HepG2 (cell line): ENCODE measurements around the gene HS6ST1. TPM values are rescaled to one million over a fixed set of nuclear protein-coding genes. Genes with fewer than 3 reads are reported as not detected.

Experiments
- ATAC-seq: fragments of 200-7000 bp; cut with Tn5 transposase; 3 replicates; pipeline ENCODE4 v1.9.1; 2020; ENCODE audit warnings: mild to moderate bottlenecking, moderate library complexity
- BruUV-seq: library from RNA; stranded (reverse); fragments of 400-500 nt; replicated peaks from 2 replicates; lab custom pipeline; 2021; lab: Mats Ljungman, UMichigan
- CTCF ChIA-PET: fragments of 300-600 bp; formaldehyde crosslinking; extraction: SDS; loops from one replicate; lab custom pipeline; 2021; ENCODE audit warnings: low total read pairs, inconsistent platforms, low intra/inter-chr PET ratio; lab: Yijun Ruan, JAX
- POLR2A ChIA-PET: fragments of 350-600 bp; sonication (Branson Sonifier 250); formaldehyde crosslinking; loops from one replicate; lab custom pipeline; 2020; ENCODE audit warnings: antibody characterized with exemption, inconsistent platforms; lab: Yijun Ruan, JAX
- DNase-seq: peaks from one replicate; pipeline ENCODE4 v3.0.0-alpha.2; 2015; ENCODE audit warnings: low spot score
- FAIRE-seq: peaks from 3 replicates; lab custom pipeline; 2011; peaks lifted over from hg19 to GRCh38; lab: Jason Lieb, UNC
- H2AFZ ChIP-seq: one replicate; pipeline ENCODE4 v1.6.1; 2011; ENCODE audit warnings: low read length, inconsistent platforms
- H3K27ac ChIP-seq: fragments of 300-600 bp; 3 replicates; pipeline ENCODE4 v1.8.0; 2011; ENCODE audit warnings: mixed run types, mild to moderate bottlenecking, mixed read lengths, low read length, inconsistent platforms; ENCODE audit not compliant: insufficient read depth; ENCODE audit errors: extremely low read length
- H3K27me3 ChIP-seq, 2 experiments: fragments of 200-600 bp in 1 of 2; 2 replicates in 1 of 2; 3 replicates in 1 of 2; pipeline versions ENCODE4 v1.6.0 to v1.8.0; 2011; ENCODE audit warnings: low read length in 2 of 2, mild to moderate bottlenecking in 2 of 2, moderate library complexity in 2 of 2, inconsistent platforms in 1 of 2; ENCODE audit not compliant: insufficient read depth in 2 of 2, control insufficient read depth in 1 of 2
- H3K36me3 ChIP-seq, 2 experiments: fragments of 200-600 bp in 1 of 2; replicated peaks in 1 of 2; 2 replicates in 1 of 2; 3 replicates in 1 of 2; pipeline versions ENCODE4 v1.5.1 to v1.8.0; 2011; ENCODE audit warnings: low read length in 2 of 2, inconsistent platforms in 1 of 2; ENCODE audit not compliant: insufficient read depth in 2 of 2, control insufficient read depth in 1 of 2
- H3K4me1 ChIP-seq: 2 replicates; pipeline ENCODE4 v1.5.1; 2012; ENCODE audit warnings: low read length, inconsistent platforms; ENCODE audit not compliant: insufficient read depth
- H3K4me2 ChIP-seq: 2 replicates; pipeline ENCODE4 v1.6.0; 2011; ENCODE audit warnings: low read depth, low read length, inconsistent platforms
- H3K4me3 ChIP-seq, 3 experiments: fragments of 200-600 bp in 1 of 3; sonication (generic), shearing (Covaris generic) in 1 of 3; replicated peaks in 1 of 3; 2 replicates each; pipeline ENCODE4 v1.5.1; 2011 to 2016; ENCODE audit warnings: low read length in 3 of 3, inconsistent platforms in 2 of 3, low read depth in 2 of 3, mild to moderate bottlenecking in 2 of 3, control low read depth in 1 of 3, mixed read lengths in 1 of 3; ENCODE audit not compliant: insufficient read depth in 1 of 3
- H3K79me2 ChIP-seq: one replicate; pipeline ENCODE4 v1.6.1; 2011; ENCODE audit warnings: low read length, inconsistent platforms; ENCODE audit not compliant: insufficient read depth
- H3K9ac ChIP-seq: 2 replicates; pipeline ENCODE4 v1.6.0; 2011; ENCODE audit warnings: mild to moderate bottlenecking, low read depth, low read length, inconsistent platforms; ENCODE audit not compliant: insufficient read depth
- H3K9me3 ChIP-seq: 2 replicates; pipeline ENCODE4 v1.5.1; 2012; ENCODE audit warnings: mild to moderate bottlenecking, low read length
- H4K20me1 ChIP-seq: 2 replicates; pipeline ENCODE4 v1.6.0; 2011; ENCODE audit warnings: inconsistent platforms, mild to moderate bottlenecking, low read length, moderate library complexity; ENCODE audit not compliant: insufficient read depth
- HNRNPLL ChIP-seq: fragments of 200-400 bp; formaldehyde crosslinking; IDR thresholded peaks from 2 replicates; pipeline ENCODE4 v1.6.1; 2017; ENCODE audit warnings: mild to moderate bottlenecking, low read depth, low read length; ENCODE audit not compliant: poor library complexity, severe bottlenecking
- NFE2 ChIP-seq: sonication (generic); formaldehyde crosslinking; IDR thresholded peaks from 2 replicates; pipeline ENCODE4 v1.4.0; 2020; ENCODE audit warnings: missing genetic modification reagents
- RBM22 ChIP-seq: fragments of 200-400 bp; formaldehyde crosslinking; optimal IDR thresholded peaks from 2 replicates; pipeline ENCODE3; 2017; ENCODE audit warnings: mild to moderate bottlenecking, low read length, moderate library complexity
- SRY ChIP-seq: sonication (generic); formaldehyde crosslinking; IDR thresholded peaks from 2 replicates; pipeline ENCODE4 v1.8.0; 2022; ENCODE audit warnings: mild to moderate bottlenecking, missing genetic modification reagents
- TCF12 ChIP-seq, 2 experiments: fragments of 450-650 bp in 1 of 2; sonication (generic) in 1 of 2; formaldehyde crosslinking in 1 of 2; IDR thresholded peaks; 2 replicates each; pipeline versions ENCODE4 v1.6.1 to v1.8.0; 2017 to 2022; ENCODE audit warnings: antibody characterized with exemption in 1 of 2, mild to moderate bottlenecking in 1 of 2, missing genetic modification reagents in 1 of 2, moderate library complexity in 1 of 2
- WGBS: methylation state at CpG from one replicate; pipeline ENCODE4 v1.1.6; 2017; ENCODE audit warnings: low lambda C conversion rate; 5-methylcytosine and 5-hydroxymethylcytosine counted together
- in situ Hi-C: cut with HindIII; loops from 2 replicates; pipeline ENCODE4 v1.10.0; 2017; ENCODE audit warnings: low pct_unique_long_range_greater_than_20kb; ENCODE audit not compliant: extremely low pct_ligation_motif_present
- intact Hi-C: fragments of 100-400 bp; cut with micrococcal nuclease; formaldehyde crosslinking; loops from one replicate; pipeline ENCODE4 v1.10.0; 2022; ENCODE audit not compliant: unreplicated experiment
- polyA plus RNA-seq, 8 experiments: library from polyadenylated mRNA; depleted of rRNA in 3 of 8; stranded (reverse) in 7 of 8; unstranded in 1 of 8; fragments of >200 nt; fragmentation: Illumina TruSeq in 4 of 8; extraction: Trizol in 4 of 8; gene quantifications; 2 replicates each; pipeline versions ENCODE4 v1.2.1 to v1.2.3, GENCODE V29; 2011 to 2016; ENCODE audit warnings: low read depth in 4 of 8, missing spikeins in 1 of 8, mixed read lengths in 1 of 8; ENCODE audit not compliant: insufficient read depth in 1 of 8
- total RNA-seq, 5 experiments: library from RNA; depleted of rRNA; stranded (reverse); fragments of >200 nt; fragmentation: Illumina TruSeq; extraction: Trizol; gene quantifications; 2 replicates each; pipeline ENCODE4 v1.2.3, GENCODE V29; 2016; ENCODE audit warnings: low read depth in 1 of 5
- TF ChIP-seq, protein P1 (sequence below): sonication (generic); formaldehyde crosslinking; IDR thresholded peaks from 2 replicates; pipeline ENCODE4 v1.4.0; 2020; ENCODE audit warnings: missing genetic modification reagents, mild to moderate bottlenecking, borderline replicate concordance
- TF ChIP-seq, protein P2 (sequence below): sonication (generic); formaldehyde crosslinking; IDR thresholded peaks from 2 replicates; pipeline ENCODE4 v1.4.0; 2020; ENCODE audit warnings: mild to moderate bottlenecking, missing genetic modification reagents
- TF ChIP-seq, protein P3 (sequence below): sonication (generic); formaldehyde crosslinking; IDR thresholded peaks from 2 replicates; pipeline ENCODE4 v1.8.0; 2022; ENCODE audit warnings: mild to moderate bottlenecking, missing genetic modification reagents, moderate library complexity
- TF ChIP-seq, protein P4 (sequence below): sonication (generic); formaldehyde crosslinking; IDR thresholded peaks from 2 replicates; pipeline ENCODE4 v1.5.1; 2020; ENCODE audit warnings: mild to moderate bottlenecking, missing genetic modification reagents, moderate library complexity
- TF ChIP-seq, protein P5 (sequence below): sonication (generic); formaldehyde crosslinking; IDR thresholded peaks from 2 replicates; pipeline ENCODE4 v1.8.1; 2023; ENCODE audit warnings: mild to moderate bottlenecking, inconsistent platforms, moderate library complexity, missing genetic modification reagents, borderline replicate concordance

HS6ST1 gene
- total and polyA plus RNA-seq, 2 of the 13 experiments (the other 11 are each of a cell fraction or from before 2014, with no cell fraction given), result 34.5 to 84.6 TPM

DNA sequence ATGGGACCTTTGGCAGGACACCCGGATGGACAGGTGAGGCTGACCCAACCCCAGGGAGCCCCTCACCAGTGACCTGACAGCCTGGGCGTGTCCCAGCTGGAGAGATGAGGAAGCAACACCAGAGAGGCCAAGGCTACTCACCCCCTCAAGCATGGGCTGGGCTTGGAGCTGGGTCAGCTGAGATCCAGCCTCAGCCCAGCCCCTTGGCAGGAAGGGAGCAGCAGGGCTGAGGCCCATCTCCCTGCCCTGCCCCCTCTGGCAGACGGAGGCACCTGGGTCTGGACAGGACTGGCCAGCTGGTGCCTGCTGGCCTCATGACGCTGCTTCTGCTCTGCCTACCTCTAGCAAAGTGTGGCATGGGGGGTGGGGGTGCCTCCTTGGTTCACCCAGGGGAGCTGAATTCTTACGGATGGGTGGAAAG lies 37.8 kb downstream of the HS6ST1 start (continued):
- TF ChIP-seq TCF12 (IDR thresholded peaks at IDR 0.05) (no peak), TCF12 (CRISPR knock-in tag; IDR thresholded peaks at IDR 0.05) (no peak), NFE2 (CRISPR knock-in tag) (no peak), RBM22 (peak; percentile 64)
- TF ChIP-seq, protein P1, sequence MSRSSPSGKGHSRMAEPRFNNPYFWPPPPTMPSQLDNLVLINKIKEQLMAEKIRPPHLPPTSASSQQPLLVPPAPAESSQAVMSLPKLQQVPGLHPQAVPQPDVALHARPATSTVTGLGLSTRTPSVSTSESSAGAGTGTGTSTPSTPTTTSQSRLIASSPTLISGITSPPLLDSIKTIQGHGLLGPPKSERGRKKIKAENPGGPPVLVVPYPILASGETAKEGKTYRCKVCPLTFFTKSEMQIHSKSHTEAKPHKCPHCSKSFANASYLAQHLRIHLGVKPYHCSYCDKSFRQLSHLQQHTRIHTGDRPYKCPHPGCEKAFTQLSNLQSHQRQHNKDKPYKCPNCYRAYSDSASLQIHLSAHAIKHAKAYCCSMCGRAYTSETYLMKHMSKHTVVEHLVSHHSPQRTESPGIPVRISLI (CRISPR knock-in tag), result no peak
- TF ChIP-seq, protein P2, sequence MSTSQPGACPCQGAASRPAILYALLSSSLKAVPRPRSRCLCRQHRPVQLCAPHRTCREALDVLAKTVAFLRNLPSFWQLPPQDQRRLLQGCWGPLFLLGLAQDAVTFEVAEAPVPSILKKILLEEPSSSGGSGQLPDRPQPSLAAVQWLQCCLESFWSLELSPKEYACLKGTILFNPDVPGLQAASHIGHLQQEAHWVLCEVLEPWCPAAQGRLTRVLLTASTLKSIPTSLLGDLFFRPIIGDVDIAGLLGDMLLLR (CRISPR knock-in tag), result no peak
- TF ChIP-seq, protein P3, sequence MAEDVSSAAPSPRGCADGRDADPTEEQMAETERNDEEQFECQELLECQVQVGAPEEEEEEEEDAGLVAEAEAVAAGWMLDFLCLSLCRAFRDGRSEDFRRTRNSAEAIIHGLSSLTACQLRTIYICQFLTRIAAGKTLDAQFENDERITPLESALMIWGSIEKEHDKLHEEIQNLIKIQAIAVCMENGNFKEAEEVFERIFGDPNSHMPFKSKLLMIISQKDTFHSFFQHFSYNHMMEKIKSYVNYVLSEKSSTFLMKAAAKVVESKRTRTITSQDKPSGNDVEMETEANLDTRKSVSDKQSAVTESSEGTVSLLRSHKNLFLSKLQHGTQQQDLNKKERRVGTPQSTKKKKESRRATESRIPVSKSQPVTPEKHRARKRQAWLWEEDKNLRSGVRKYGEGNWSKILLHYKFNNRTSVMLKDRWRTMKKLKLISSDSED (CRISPR knock-in tag), result 0 out of 2 replicates have a peak, but pooled peaks have one; percentile 14
- TF ChIP-seq, all 625 proteins: peak for 6

DNA sequence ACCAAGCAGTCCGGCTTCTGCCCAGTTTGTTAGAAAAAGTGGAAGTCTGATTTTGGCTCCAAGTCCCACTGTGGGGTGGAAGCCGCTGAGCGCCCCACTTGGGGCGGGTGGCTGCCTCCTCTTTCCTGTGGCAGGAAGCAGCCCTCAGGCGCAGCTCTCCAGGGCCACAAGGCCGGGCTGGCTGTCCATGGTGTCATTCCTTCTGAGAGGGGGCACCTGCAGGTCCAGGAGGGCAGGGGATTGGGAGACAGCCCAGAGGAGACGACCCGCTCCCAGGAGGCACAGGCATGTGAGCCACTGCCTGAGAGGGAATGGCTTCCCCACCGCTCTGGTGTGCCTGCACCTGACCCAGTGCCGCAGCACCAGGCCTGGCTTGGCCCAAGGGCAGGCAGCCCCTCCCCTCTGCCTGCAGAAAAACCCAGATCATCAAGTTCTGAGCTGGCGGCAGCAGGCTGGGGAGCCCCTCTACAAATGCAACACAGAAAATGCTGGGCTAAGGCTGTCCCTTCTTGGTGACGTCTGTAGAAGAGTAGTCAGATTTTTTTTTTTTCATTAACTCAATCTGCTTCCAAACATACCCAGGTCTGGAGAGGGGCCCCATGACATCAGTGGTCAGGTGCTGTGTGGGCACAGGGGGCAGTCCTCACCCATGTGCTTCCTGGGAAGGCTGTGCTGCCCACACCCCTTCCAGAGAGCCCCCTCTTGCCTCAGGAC lies 38.4 kb downstream of the HS6ST1 start:
- Histone ChIP-seq H4K20me1 (peaks cover 49% of the 10 kb centered on the region; the same call in 1 of the 2 replicates), H3K27me3 (no peaks in the 10 kb centered on the region), H3K79me2 (peaks cover 46% of the 10 kb centered on the region), H3K4me3 (no peak overlapping the region), H3K9ac (no peak overlapping the region), H3K9me3 (no peaks in the 10 kb centered on the region), H2AFZ (no peak overlapping the region), H3K36me3 (peaks cover 53 to 82% of the 10 kb centered on the region in 2 experiments), H3K4me2 (no peak overlapping the region), H3K27ac (peak overlapping the region; percentile 14), H3K4me1 (peaks cover 19% of the 10 kb centered on the region; the same call in 1 of the 2 replicates)
- no peak for ATAC-seq
- FAIRE-seq, result no peak
- no TSS peak for BruUV-seq
- WGBS, result 100% methylated on average over 10 of the region's 12 CpGs
- intact Hi-C loops (no loop called here), in situ Hi-C loops (no loop called here)
- POLR2A ChIA-PET, result no interaction called here
- CTCF ChIA-PET, result no interaction called here
- DNase-seq, result no peak
- TF ChIP-seq SRY (CRISPR knock-in tag), result no peak
- TF ChIP-seq, protein P4, sequence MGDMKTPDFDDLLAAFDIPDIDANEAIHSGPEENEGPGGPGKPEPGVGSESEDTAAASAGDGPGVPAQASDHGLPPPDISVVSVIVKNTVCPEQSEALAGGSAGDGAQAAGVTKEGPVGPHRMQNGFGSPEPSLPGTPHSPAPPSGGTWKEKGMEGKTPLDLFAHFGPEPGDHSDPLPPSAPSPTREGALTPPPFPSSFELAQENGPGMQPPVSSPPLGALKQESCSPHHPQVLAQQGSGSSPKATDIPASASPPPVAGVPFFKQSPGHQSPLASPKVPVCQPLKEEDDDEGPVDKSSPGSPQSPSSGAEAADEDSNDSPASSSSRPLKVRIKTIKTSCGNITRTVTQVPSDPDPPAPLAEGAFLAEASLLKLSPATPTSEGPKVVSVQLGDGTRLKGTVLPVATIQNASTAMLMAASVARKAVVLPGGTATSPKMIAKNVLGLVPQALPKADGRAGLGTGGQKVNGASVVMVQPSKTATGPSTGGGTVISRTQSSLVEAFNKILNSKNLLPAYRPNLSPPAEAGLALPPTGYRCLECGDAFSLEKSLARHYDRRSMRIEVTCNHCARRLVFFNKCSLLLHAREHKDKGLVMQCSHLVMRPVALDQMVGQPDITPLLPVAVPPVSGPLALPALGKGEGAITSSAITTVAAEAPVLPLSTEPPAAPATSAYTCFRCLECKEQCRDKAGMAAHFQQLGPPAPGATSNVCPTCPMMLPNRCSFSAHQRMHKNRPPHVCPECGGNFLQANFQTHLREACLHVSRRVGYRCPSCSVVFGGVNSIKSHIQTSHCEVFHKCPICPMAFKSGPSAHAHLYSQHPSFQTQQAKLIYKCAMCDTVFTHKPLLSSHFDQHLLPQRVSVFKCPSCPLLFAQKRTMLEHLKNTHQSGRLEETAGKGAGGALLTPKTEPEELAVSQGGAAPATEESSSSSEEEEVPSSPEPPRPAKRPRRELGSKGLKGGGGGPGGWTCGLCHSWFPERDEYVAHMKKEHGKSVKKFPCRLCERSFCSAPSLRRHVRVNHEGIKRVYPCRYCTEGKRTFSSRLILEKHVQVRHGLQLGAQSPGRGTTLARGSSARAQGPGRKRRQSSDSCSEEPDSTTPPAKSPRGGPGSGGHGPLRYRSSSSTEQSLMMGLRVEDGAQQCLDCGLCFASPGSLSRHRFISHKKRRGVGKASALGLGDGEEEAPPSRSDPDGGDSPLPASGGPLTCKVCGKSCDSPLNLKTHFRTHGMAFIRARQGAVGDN (CRISPR knock-in tag), result 0 out of 2 replicates have a peak, but pooled peaks have one; percentile 10
- TF ChIP-seq HNRNPLL, result peak; percentile 13
- TF ChIP-seq, protein P5, sequence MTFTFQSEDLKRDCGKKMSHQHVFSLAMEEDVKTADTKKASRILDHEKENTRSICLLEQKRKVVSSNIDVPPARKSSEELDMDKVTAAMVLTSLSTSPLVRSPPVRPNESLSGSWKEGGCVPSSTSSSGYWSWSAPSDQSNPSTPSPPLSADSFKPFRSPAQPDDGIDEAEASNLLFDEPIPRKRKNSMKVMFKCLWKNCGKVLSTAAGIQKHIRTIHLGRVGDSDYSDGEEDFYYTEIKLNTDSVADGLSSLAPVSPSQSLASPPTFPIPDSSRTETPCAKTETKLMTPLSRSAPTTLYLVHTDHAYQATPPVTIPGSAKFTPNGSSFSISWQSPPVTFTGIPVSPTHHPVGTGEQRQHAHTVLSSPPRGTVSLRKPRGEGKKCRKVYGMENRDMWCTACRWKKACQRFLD (CRISPR knock-in tag), result no peak
